ENCODE measurements around the gene NLGN1. TPM values are rescaled to one million over a fixed set of nuclear protein-coding genes. Genes with fewer than 3 reads are reported as not detected.

Gene NLGN1
- total RNA-seq, 1 experiment from 2014 or later, result not detected

GRCh38 chr3:174116421-174116820 lies 718.9 kb downstream of the NLGN1 start:
- Mint-ChIP-seq H3K27me3 (ENCODE audit: insufficient read depth, unreplicated experiment) (no peaks in the 10 kb centered on the region), H3K4me1 (ENCODE audit: insufficient read depth, unreplicated experiment) (no peaks in the 10 kb centered on the region), H3K4me3 (ENCODE audit: unreplicated experiment) (no peak overlapping the region), H3K36me3 (ENCODE audit: insufficient read depth, unreplicated experiment) (no peaks in the 10 kb centered on the region), H3K9me3 (ENCODE audit: unreplicated experiment) (no peaks in the 10 kb centered on the region), H3K27ac (ENCODE audit: low read depth, unreplicated experiment) (no peak overlapping the region)
- BruUV-seq (replicated peaks), result no TSS peak
- CTCF ChIA-PET, result no interaction called here
- POLR2A ChIA-PET, result no interaction called here
- TF ChIP-seq, protein P1, sequence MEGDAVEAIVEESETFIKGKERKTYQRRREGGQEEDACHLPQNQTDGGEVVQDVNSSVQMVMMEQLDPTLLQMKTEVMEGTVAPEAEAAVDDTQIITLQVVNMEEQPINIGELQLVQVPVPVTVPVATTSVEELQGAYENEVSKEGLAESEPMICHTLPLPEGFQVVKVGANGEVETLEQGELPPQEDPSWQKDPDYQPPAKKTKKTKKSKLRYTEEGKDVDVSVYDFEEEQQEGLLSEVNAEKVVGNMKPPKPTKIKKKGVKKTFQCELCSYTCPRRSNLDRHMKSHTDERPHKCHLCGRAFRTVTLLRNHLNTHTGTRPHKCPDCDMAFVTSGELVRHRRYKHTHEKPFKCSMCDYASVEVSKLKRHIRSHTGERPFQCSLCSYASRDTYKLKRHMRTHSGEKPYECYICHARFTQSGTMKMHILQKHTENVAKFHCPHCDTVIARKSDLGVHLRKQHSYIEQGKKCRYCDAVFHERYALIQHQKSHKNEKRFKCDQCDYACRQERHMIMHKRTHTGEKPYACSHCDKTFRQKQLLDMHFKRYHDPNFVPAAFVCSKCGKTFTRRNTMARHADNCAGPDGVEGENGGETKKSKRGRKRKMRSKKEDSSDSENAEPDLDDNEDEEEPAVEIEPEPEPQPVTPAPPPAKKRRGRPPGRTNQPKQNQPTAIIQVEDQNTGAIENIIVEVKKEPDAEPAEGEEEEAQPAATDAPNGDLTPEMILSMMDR (IDR thresholded peaks at IDR 0.05; ENCODE audit: unreplicated experiment), result no peak
- intact Hi-C loops (cut with micrococcal nuclease), result no loop called here
- peak; percentile 18 for DNase-seq (ENCODE audit: unreplicated experiment)

DNA sequence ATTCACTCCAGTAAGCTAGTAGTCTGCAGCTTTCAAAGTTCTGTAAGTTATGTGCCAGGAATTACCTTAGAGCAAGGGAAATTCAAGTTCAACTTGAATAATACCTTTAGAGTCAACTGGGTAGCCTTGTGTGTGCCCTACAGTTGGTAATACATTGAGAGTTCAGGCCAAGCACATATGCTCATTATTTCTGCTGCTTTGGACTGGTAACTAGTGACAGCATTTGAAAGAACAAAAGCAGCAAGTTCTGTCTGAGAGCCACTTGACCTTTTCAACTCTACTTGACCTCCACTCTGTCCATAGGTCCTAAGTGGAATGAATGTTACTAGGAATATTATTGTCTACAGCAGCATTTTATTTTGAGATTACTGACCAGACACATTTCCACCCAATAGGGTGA lies 723.5 kb downstream of the NLGN1 start:
- H3K27me3 Mint-ChIP-seq (ENCODE audit: insufficient read depth, unreplicated experiment), result no peaks in the 10 kb centered on the region
- no peak overlapping the region for H3K4me3 Mint-ChIP-seq (ENCODE audit: unreplicated experiment)
- no peak overlapping the region for H3K27ac Mint-ChIP-seq (ENCODE audit: low read depth, unreplicated experiment)
- ChIA-PET POLR2A (no interaction called here), CTCF (no interaction called here)
- no peaks in the 10 kb centered on the region for H3K4me1 Mint-ChIP-seq (ENCODE audit: insufficient read depth, unreplicated experiment)
- no peak for DNase-seq (ENCODE audit: unreplicated experiment)
- intact Hi-C loops (cut with micrococcal nuclease), result loop anchor here (10.0 kb wide), 1 partner anchor 494 kb away; no protein-coding TSS in a partner anchor
- no peaks in the 10 kb centered on the region for H3K36me3 Mint-ChIP-seq (ENCODE audit: insufficient read depth, unreplicated experiment)
- BruUV-seq (replicated peaks), result no TSS peak
- TF ChIP-seq, protein P1 (IDR thresholded peaks at IDR 0.05; ENCODE audit: unreplicated experiment), result no peak
- H3K9me3 Mint-ChIP-seq (ENCODE audit: unreplicated experiment), result no peaks in the 10 kb centered on the region

- intact Hi-C loops (cut with micrococcal nuclease), result loop anchor here (10.0 kb wide), 1 partner anchor 492 kb away; no protein-coding TSS in a partner anchor
- Mint-ChIP-seq H3K27ac (ENCODE audit: low read depth, unreplicated experiment) (no peak overlapping the region), H3K36me3 (ENCODE audit: insufficient read depth, unreplicated experiment) (no peaks in the 10 kb centered on the region), H3K27me3 (ENCODE audit: insufficient read depth, unreplicated experiment) (no peaks in the 10 kb centered on the region), H3K9me3 (ENCODE audit: unreplicated experiment) (no peaks in the 10 kb centered on the region), H3K4me3 (ENCODE audit: unreplicated experiment) (no peak overlapping the region), H3K4me1 (ENCODE audit: insufficient read depth, unreplicated experiment) (no peaks in the 10 kb centered on the region)
- no peak for DNase-seq (ENCODE audit: unreplicated experiment)
- POLR2A ChIA-PET, result interaction anchor here (0.7 kb wide), 1 partner anchor 462 kb away, joined by 3 read pairs; no protein-coding TSS in a partner anchor
- BruUV-seq (replicated peaks), result no TSS peak
- TF ChIP-seq, protein P1 (IDR thresholded peaks at IDR 0.05; ENCODE audit: unreplicated experiment), result no peak
- CTCF ChIA-PET, result no interaction called here
Measured at GRCh38 chr3:174122411-174122810, 724.9 kb downstream of the NLGN1 start.

DNA sequence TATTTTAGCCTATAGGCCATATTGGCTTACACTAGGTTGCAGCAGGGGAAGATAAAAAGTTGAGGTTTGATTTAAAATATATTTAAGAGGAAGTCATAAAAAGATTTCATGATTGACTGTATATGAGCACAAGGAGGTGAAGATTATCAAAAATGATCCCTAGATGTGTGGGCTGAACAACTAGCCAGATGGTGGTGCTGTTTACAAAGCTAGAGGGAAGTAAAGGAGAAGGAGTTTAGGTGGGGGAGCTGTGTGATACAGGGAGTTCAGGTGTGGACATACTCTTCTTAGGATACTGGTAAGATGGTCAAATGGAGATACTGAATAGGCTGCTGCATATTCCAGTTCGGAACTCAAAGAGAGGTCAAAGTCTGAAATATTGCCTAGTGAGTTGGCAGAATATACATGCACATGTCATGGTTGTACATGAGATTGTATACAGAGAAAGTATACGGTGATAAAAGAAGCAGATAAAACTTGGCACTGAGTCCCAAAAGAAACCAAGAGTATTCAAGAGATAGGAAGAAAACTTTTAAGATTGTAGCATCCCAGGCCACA lies 727.8 kb downstream of the NLGN1 start:
- CTCF ChIA-PET, result interaction anchor here (0.6 to 1.6 kb wide), 12 partner anchors 10 to 1198 kb away, joined by 3 to 4 read pairs (median 3); no protein-coding TSS in a partner anchor
- Mint-ChIP-seq H3K4me1 (ENCODE audit: insufficient read depth, unreplicated experiment) (no peaks in the 10 kb centered on the region), H3K27me3 (ENCODE audit: insufficient read depth, unreplicated experiment) (no peaks in the 10 kb centered on the region), H3K27ac (ENCODE audit: low read depth, unreplicated experiment) (no peak overlapping the region), H3K4me3 (ENCODE audit: unreplicated experiment) (no peak overlapping the region), H3K9me3 (ENCODE audit: unreplicated experiment) (no peaks in the 10 kb centered on the region), H3K36me3 (ENCODE audit: insufficient read depth, unreplicated experiment) (no peaks in the 10 kb centered on the region)
- peak; percentile 57 for DNase-seq (ENCODE audit: unreplicated experiment)
- intact Hi-C loops (cut with micrococcal nuclease), result loop anchor here (10.0 kb wide), 1 partner anchor 489 kb away; no protein-coding TSS in a partner anchor
- no TSS peak for BruUV-seq (replicated peaks)
- POLR2A ChIA-PET, result interaction anchor here (1.0 kb wide), 1 partner anchor 315 kb away, joined by 3 read pairs; no protein-coding TSS in a partner anchor
- TF ChIP-seq, protein P1 (IDR thresholded peaks at IDR 0.05; ENCODE audit: unreplicated experiment), result peak; percentile 49

Data from MCF 10A (cell line).